ENCODE measurements around the gene SCARB2. TPM values are rescaled to one million over a fixed set of nuclear protein-coding genes. Genes with fewer than 3 reads are reported as not detected.

SCARB2 gene
- total and polyA plus RNA-seq, 2 experiments from 2014 or later = 17.7 to 41.0 TPM

GRCh38 chr4:76168688-76169087, 44.9 kb downstream of the SCARB2 start:
- TF ChIP-seq POLR2AphosphoS5 (IDR thresholded peaks at IDR 0.05; ENCODE audit: low read depth) (no peak), NANOG (IDR thresholded peaks at IDR 0.05; ENCODE audit: borderline replicate concordance) (no peak)
- ATAC-seq = no peak
- Histone ChIP-seq H3K79me2 (replicated peaks; ENCODE audit: insufficient read depth) (no peaks in the 10 kb centered on the region), H4K20me1 (replicated peaks; ENCODE audit: insufficient read depth) (no peaks in the 10 kb centered on the region; the same call in 1 of the 2 replicates), H2AFZ (no peak overlapping the region), H3F3A (replicated peaks; ENCODE audit: low read depth) (no peaks in the 10 kb centered on the region), H3K4me1 (ENCODE audit: insufficient read depth) (no peaks in the 10 kb centered on the region), H3K9me2 (ENCODE audit: insufficient read depth) (no peaks in the 10 kb centered on the region), H3K4me2 (no peak overlapping the region), H3K27ac (ENCODE audit: low read depth) (no peak overlapping the region), H3K4me3 (no peak overlapping the region), H3K36me3 (ENCODE audit: insufficient read depth) (no peaks in the 10 kb centered on the region), H3K27me3 (ENCODE audit: insufficient read depth) (no peaks in the 10 kb centered on the region)
- peaks cover 26% of the 10 kb centered on the region; the same call in 2 of the 3 replicates for H3K36me3 Mint-ChIP-seq (ENCODE audit: low read depth)
- no peak overlapping the region for H3K27ac Mint-ChIP-seq
- H3K4me3 Mint-ChIP-seq = no peak overlapping the region
- no peaks in the 10 kb centered on the region for H3K9me3 Mint-ChIP-seq
- no peaks in the 10 kb centered on the region; the same call in 2 of the 3 replicates for H3K4me1 Mint-ChIP-seq
- DNase-seq (ENCODE audit: low spot score) = no peak
- H3K27me3 Mint-ChIP-seq (ENCODE audit: insufficient read depth, low read depth, poor library complexity) = peaks cover 2% of the 10 kb centered on the region

- H3K27me3 ChIP-seq (ENCODE audit: insufficient read depth) = no peaks in the 10 kb centered on the region
- ATAC-seq (no peak), DNase-seq (ENCODE audit: low spot score) (no peak)
- H3K27ac Mint-ChIP-seq = no peak overlapping the region
- TF ChIP-seq CREB1 (CRISPR knock-in tag; IDR thresholded peaks at IDR 0.05; ENCODE audit: low read depth) (no peak), POLR2AphosphoS5 (IDR thresholded peaks at IDR 0.05; ENCODE audit: low read depth) (no peak), CTCF (conservative IDR thresholded peaks at IDR 0.05; ENCODE audit: low read depth in 2 of 2) (no peak), NANOG (IDR thresholded peaks at IDR 0.05; ENCODE audit: borderline replicate concordance) (no peak), EZH2phosphoT487 (IDR thresholded peaks at IDR 0.05; ENCODE audit: unreplicated experiment) (no peak), EZH2 (IDR thresholded peaks at IDR 0.05; ENCODE audit: low read depth, unreplicated experiment) (no peak)
- no peaks in the 10 kb centered on the region; the same call in 2 of the 3 replicates for H3K4me1 Mint-ChIP-seq
- H3K36me3 ChIP-seq (ENCODE audit: insufficient read depth) = no peaks in the 10 kb centered on the region
- H4K20me1 ChIP-seq (replicated peaks; ENCODE audit: insufficient read depth) = no peaks in the 10 kb centered on the region
- H3K36me3 Mint-ChIP-seq (ENCODE audit: low read depth) = peaks cover 25% of the 10 kb centered on the region; the same call in 2 of the 3 replicates
- H3K27ac ChIP-seq (ENCODE audit: low read depth) = no peak overlapping the region
- no peaks in the 10 kb centered on the region for H3K4me1 ChIP-seq (ENCODE audit: insufficient read depth)
- no peaks in the 10 kb centered on the region for H3K9me2 ChIP-seq (ENCODE audit: insufficient read depth)
- peaks cover 2% of the 10 kb centered on the region for H3K27me3 Mint-ChIP-seq (ENCODE audit: insufficient read depth, low read depth, poor library complexity)
- no peaks in the 10 kb centered on the region for H3K79me2 ChIP-seq (replicated peaks; ENCODE audit: insufficient read depth)
- no peak overlapping the region for H3K4me3 Mint-ChIP-seq
- H3K4me3 ChIP-seq = no peak overlapping the region
- H3K4me2 ChIP-seq = no peak overlapping the region
- no peak overlapping the region for H2AFZ ChIP-seq
- H3F3A ChIP-seq (replicated peaks; ENCODE audit: low read depth) = no peaks in the 10 kb centered on the region
- H3K9me3 Mint-ChIP-seq = no peaks in the 10 kb centered on the region
Measured at GRCh38 chr4:76166480-76166879, 47.1 kb downstream of the SCARB2 start.

GRCh38 chr4:76160355-76160754, 53.3 kb downstream of the SCARB2 start:
- H3K4me3 Mint-ChIP-seq = no peak overlapping the region
- H3K36me3 Mint-ChIP-seq (ENCODE audit: low read depth) = peaks cover 20% of the 10 kb centered on the region; the same call in 2 of the 3 replicates
- Histone ChIP-seq H3K4me1 (ENCODE audit: insufficient read depth) (no peaks in the 10 kb centered on the region), H3K4me3 (no peak overlapping the region), H3K27me3 (ENCODE audit: insufficient read depth) (no peaks in the 10 kb centered on the region), H4K20me1 (replicated peaks; ENCODE audit: insufficient read depth) (no peaks in the 10 kb centered on the region), H3K27ac (ENCODE audit: low read depth) (no peak overlapping the region), H2AFZ (no peak overlapping the region), H3K4me2 (no peak overlapping the region), H3K79me2 (replicated peaks; ENCODE audit: insufficient read depth) (no peaks in the 10 kb centered on the region), H3F3A (replicated peaks; ENCODE audit: low read depth) (no peaks in the 10 kb centered on the region), H3K9me2 (ENCODE audit: insufficient read depth) (no peaks in the 10 kb centered on the region), H3K36me3 (ENCODE audit: insufficient read depth) (no peaks in the 10 kb centered on the region; the same call in 1 of the 2 replicates)
- ATAC-seq = no peak
- no peaks in the 10 kb centered on the region for H3K9me3 Mint-ChIP-seq
- no peak for DNase-seq (ENCODE audit: low spot score)
- peaks cover 2% of the 10 kb centered on the region; the same call in 1 of the 3 replicates for H3K4me1 Mint-ChIP-seq
- no peaks in the 10 kb centered on the region for H3K27me3 Mint-ChIP-seq (ENCODE audit: insufficient read depth, low read depth, poor library complexity)
- H3K27ac Mint-ChIP-seq = no peak overlapping the region
- no peak for TF ChIP-seq NANOG (IDR thresholded peaks at IDR 0.05; ENCODE audit: borderline replicate concordance)
- TF ChIP-seq EZH2 (IDR thresholded peaks at IDR 0.05; ENCODE audit: low read depth, unreplicated experiment) = no peak
- TF ChIP-seq REST (IDR thresholded peaks at IDR 0.05; ENCODE audit: unreplicated experiment) = no peak
- TF ChIP-seq ETS1 (IDR thresholded peaks at IDR 0.05) = no peak
- TF ChIP-seq JUNB (IDR thresholded peaks at IDR 0.05; ENCODE audit: unreplicated experiment) = no peak
- TF ChIP-seq ZNF114 (CRISPR knock-in tag; IDR thresholded peaks at IDR 0.05) = no peak
- no peak for TF ChIP-seq EZH2phosphoT487 (IDR thresholded peaks at IDR 0.05; ENCODE audit: unreplicated experiment)
- TF ChIP-seq ZNF331 (CRISPR knock-in tag; IDR thresholded peaks at IDR 0.05; ENCODE audit: low read depth) = no peak
- TF ChIP-seq POLR2AphosphoS5 (IDR thresholded peaks at IDR 0.05; ENCODE audit: low read depth) = no peak
